BLaER1 treated with 17β-estradiol and CSF1 and Interleukin-3, amounts not matched to agents 10 nM and 100 nM (cell line): ENCODE data around the gene TMC8.

Experiments used
- H3K27ac ChIP-seq, 11 experiments: shearing (Covaris generic); formaldehyde crosslinking; 2 replicates each; pipeline ENCODE4 v1.8.1; 2022
- H3K27me3 ChIP-seq, 11 experiments: shearing (Covaris generic); formaldehyde crosslinking; 2 replicates each; pipeline ENCODE4 v1.8.1; 2022
- H3K36me3 ChIP-seq, 11 experiments: shearing (Covaris generic); formaldehyde crosslinking; 2 replicates each; pipeline ENCODE4 v1.8.1; 2022
- H3K4me1 ChIP-seq, 10 experiments: shearing (Covaris generic); formaldehyde crosslinking; 2 replicates each; pipeline ENCODE4 v1.8.1; 2022
- H3K4me2 ChIP-seq, 11 experiments: shearing (Covaris generic); formaldehyde crosslinking; 2 replicates each; pipeline ENCODE4 v1.8.1; 2022
- H3K4me3 ChIP-seq, 10 experiments: shearing (Covaris generic); formaldehyde crosslinking; 2 replicates each; pipeline ENCODE4 v1.8.1; 2022
- H3K9ac ChIP-seq, 11 experiments: shearing (Covaris generic); formaldehyde crosslinking; 2 replicates each; pipeline ENCODE4 v1.8.1; 2022
- H3K9me3 ChIP-seq, 11 experiments: shearing (Covaris generic); formaldehyde crosslinking; replicated peaks in 1 of 11; 2 replicates each; pipeline ENCODE4 v1.8.1; 2022
- H4K20me1 ChIP-seq, 11 experiments: shearing (Covaris generic); formaldehyde crosslinking; 2 replicates each; pipeline ENCODE4 v1.8.1; 2022
- Cebpa-rat ChIP-seq, 11 experiments: shearing (Covaris generic); IDR thresholded peaks; 2 replicates each; pipeline ENCODE4 v1.8.1; 2022

The TMC8 gene

DNA sequence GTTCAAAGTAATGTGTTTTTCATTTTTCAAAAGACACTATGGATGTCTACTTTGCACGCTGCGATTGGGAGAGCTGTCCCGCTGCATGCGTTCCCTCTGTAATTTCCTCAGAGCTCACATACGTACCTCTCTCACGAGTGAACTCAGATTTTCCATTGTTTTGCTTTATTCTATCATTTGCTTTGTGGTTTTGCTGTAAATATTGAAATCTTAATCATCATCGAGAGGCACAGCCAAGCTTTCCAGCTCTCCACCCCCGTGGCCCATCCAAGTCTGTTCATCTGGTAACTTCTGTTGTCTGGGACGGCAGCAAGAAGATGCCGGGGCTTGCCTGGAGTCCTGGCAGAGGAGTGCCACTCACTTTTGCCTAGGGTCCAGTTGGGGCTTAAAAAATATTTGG lies 23.1 kb upstream of the TMC8 start:
- H4K20me1 ChIP-seq: peaks cover 37 to 52% (median 45%) of the 10 kb centered on the region in 11 experiments; a peak in 21 of 22 replicates
- H3K4me1 ChIP-seq: peaks cover 0 to 26% (median 14%) of the 10 kb centered on the region in 10 experiments; a peak in 16 of 20 replicates
- H3K9me3 ChIP-seq: no peaks in the 10 kb centered on the region
- peak overlapping the region in 5 of 11 experiments; percentile 20 to 67 (median 46); a peak in 4 of 22 replicates for H3K27ac ChIP-seq
- H3K36me3 ChIP-seq: peaks cover 57 to 99% (median 71%) of the 10 kb centered on the region in 11 experiments
- H3K9ac ChIP-seq: 0 out of 22 replicates have a peak overlapping the region, but pooled peaks of 3 of the 11 experiments have one; percentile 4 to 16 (median 16)
- no peak overlapping the region for H3K4me3 ChIP-seq
- TF ChIP-seq Cebpa-rat (IDR thresholded peaks at IDR 0.05): no peak
- H3K4me2 ChIP-seq: no peak overlapping the region
- no peaks in the 10 kb centered on the region for H3K27me3 ChIP-seq

DNA sequence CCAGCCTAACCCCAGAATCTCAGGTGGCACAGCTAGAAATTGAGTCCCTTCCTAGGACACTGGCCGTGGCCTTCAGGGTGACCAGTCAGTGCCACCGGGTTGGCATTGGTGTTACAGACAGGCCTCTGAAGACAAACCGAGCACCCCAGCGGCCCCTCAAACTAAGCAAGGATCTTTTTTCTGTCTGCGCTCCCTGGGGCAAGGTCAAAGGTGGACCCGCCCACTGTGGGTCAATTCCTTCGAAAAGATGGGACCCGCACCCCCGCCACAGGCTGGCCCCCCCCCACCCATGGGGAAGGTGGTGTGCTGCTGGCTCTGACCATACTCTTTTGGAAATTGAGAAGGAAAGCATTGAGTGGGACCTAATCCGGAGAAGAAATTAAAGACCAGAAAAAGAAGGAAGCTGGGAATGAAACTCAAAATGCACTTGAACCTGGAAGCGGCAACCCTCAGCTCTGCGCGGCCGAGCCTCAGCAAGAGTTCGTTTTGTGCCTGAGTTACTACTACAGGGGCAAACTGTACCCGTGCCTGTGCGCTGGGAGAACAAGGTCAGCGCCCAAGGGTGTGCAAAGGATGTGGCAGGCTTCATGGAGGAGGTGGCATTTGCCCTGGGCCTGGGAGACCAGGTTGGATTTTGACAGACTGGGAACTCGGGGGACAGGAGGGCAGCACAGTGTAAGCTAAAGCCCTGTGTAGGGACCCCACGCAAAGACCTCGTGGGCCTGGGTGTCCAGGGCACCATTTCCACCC lies 22.4 kb upstream of the TMC8 start:
- Histone ChIP-seq H3K9ac (peak overlapping the region in 5 of 11 experiments; percentile 6 to 32 (median 16); a peak in 3 of 22 replicates), H3K4me3 (no peak overlapping the region), H4K20me1 (peaks cover 44 to 59% (median 52%) of the 10 kb centered on the region in 11 experiments), H3K4me2 (peak overlapping the region in 9 of 11 experiments; percentile 9 to 68 (median 62); a peak in 13 of 22 replicates), H3K36me3 (peaks cover 62 to 99% (median 72%) of the 10 kb centered on the region in 11 experiments), H3K9me3 (no peaks in the 10 kb centered on the region), H3K27ac (peak overlapping the region in 8 of 11 experiments; percentile 10 to 68 (median 49); a peak in 11 of 22 replicates), H3K4me1 (peaks cover 5 to 33% (median 20%) of the 10 kb centered on the region in 10 experiments), H3K27me3 (no peaks in the 10 kb centered on the region)
- no peak for TF ChIP-seq Cebpa-rat (IDR thresholded peaks at IDR 0.05)

DNA sequence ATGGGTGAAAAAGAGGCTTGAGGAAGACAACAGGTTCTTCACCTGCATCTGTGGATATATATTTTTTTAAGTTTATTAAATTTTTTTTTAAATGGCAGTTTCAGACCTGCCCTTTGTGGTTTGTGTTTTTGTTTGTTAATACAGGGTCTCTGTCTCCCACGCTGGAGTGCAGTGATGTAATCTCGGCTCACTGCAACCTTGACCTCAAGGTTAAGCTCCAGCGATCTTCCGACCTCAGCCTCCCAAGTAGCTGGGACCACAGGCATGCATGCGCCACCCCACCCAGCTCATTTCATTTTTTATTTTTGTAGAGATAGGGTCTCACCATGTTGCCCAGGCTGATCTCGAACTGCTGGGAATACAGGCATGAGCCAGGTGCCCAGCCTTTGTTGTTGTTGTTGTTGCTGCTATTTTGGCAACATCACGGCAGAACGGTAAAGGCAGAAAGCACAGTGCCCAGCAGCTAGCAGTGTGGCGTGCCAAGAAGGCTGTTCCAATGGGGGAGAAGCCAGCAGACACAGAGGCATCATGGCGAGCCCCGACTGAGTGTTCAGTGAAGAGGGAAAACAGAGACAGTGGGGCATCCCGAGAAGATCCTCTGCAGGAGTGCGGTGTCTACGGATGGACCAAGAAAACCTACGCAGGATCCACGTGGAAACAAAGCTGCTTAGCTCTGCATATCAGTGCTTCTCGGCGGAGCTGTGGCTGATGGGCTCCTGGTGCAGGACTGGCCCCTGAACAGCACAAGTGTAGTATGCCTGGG lies 21.7 kb upstream of the TMC8 start:
- Histone ChIP-seq H3K4me1 (peaks cover 12 to 41% (median 28%) of the 10 kb centered on the region in 10 experiments), H3K4me2 (peak overlapping the region in 9 of 11 experiments; percentile 9 to 68 (median 62); a peak in 16 of 22 replicates), H3K9ac (peak overlapping the region in 7 of 11 experiments; percentile 6 to 51 (median 35); a peak in 10 of 22 replicates), H3K4me3 (no peak overlapping the region), H3K27me3 (no peaks in the 10 kb centered on the region), H3K36me3 (peaks cover 62 to 99% (median 72%) of the 10 kb centered on the region in 11 experiments), H4K20me1 (peaks cover 52 to 67% (median 59%) of the 10 kb centered on the region in 11 experiments), H3K27ac (peak overlapping the region in 8 of 11 experiments; percentile 10 to 68 (median 49); a peak in 12 of 22 replicates), H3K9me3 (no peaks in the 10 kb centered on the region)
- peak in 4 of 11 experiments; percentile 28 to 69 (median 50); a peak in 5 of 22 replicates for TF ChIP-seq Cebpa-rat (IDR thresholded peaks at IDR 0.05)

DNA sequence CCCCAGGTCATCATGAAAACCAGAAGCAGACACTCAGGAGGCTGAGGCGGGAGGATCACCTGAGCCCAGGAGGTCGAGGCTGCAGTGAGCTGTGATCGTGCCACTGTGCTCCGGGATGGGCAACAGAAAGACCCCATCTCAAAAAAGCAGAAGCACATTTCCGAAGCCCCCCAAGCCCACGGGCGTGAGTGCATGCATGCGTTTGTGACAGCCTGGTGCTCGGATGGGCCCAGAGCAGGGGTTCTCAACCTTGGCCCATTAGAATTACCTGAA lies 21.1 kb upstream of the TMC8 start:
- H3K27me3 ChIP-seq: no peaks in the 10 kb centered on the region
- TF ChIP-seq Cebpa-rat (IDR thresholded peaks at IDR 0.05): no peak
- no peak overlapping the region for H3K4me3 ChIP-seq
- no peaks in the 10 kb centered on the region for H3K9me3 ChIP-seq
- H3K36me3 ChIP-seq: peaks cover 62 to 99% (median 72%) of the 10 kb centered on the region in 11 experiments
- peak overlapping the region in 8 of 11 experiments; percentile 9 to 68 (median 64); a peak in 14 of 22 replicates for H3K4me2 ChIP-seq
- peaks cover 18 to 46% (median 32%) of the 10 kb centered on the region in 10 experiments for H3K4me1 ChIP-seq
- peaks cover 57 to 72% (median 64%) of the 10 kb centered on the region in 11 experiments for H4K20me1 ChIP-seq
- peak overlapping the region in 6 of 11 experiments; percentile 6 to 51 (median 40); a peak in 8 of 22 replicates for H3K9ac ChIP-seq
- peak overlapping the region in 6 of 11 experiments; percentile 12 to 54 (median 42); a peak in 8 of 22 replicates for H3K27ac ChIP-seq

DNA sequence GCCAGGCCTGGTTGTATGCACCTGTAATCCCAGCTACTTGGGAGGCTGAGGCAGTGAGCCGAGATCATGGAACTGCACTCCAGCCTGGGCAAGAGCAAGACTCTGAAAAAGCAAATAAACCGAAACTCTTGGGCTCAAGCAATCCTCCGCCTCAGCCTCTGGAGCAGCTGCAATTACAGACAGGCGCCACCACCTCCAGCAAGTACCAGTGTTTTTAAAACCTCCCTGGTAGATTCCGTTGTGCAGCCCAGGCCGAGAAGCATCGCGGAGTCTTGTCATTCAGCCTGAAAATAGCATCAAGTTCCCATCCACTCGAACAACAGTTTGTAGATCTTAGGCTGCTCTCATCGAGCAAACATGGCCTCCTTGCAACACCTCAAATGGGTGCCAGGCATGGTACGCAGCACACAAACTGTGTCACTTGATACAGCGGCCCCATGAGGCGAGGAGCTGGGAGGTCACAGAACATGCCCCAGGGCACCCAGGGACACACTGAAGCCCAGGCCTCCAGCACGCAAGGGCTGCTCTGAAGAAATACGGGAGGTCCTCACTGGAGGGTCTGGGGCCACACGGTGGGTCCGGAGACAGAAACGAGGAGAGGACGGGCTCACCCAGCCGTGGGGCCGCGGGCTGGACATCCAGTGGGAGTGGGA lies 20.1 kb upstream of the TMC8 start:
- Histone ChIP-seq H3K4me1 (peaks cover 22 to 57% (median 35%) of the 10 kb centered on the region in 10 experiments), H3K9me3 (no peaks in the 10 kb centered on the region), H3K4me3 (no peak overlapping the region), H3K27ac (peak overlapping the region in 1 of 11 experiments; percentile 5; a peak in 1 of 22 replicates), H3K27me3 (no peaks in the 10 kb centered on the region), H3K9ac (peak overlapping the region in 5 of 11 experiments; percentile 0 to 30 (median 12); a peak in 4 of 22 replicates), H4K20me1 (peaks cover 64 to 82% (median 71%) of the 10 kb centered on the region in 11 experiments), H3K36me3 (peaks cover 64 to 98% (median 78%) of the 10 kb centered on the region in 11 experiments), H3K4me2 (no peak overlapping the region)
- TF ChIP-seq Cebpa-rat (IDR thresholded peaks at IDR 0.05): no peak

DNA sequence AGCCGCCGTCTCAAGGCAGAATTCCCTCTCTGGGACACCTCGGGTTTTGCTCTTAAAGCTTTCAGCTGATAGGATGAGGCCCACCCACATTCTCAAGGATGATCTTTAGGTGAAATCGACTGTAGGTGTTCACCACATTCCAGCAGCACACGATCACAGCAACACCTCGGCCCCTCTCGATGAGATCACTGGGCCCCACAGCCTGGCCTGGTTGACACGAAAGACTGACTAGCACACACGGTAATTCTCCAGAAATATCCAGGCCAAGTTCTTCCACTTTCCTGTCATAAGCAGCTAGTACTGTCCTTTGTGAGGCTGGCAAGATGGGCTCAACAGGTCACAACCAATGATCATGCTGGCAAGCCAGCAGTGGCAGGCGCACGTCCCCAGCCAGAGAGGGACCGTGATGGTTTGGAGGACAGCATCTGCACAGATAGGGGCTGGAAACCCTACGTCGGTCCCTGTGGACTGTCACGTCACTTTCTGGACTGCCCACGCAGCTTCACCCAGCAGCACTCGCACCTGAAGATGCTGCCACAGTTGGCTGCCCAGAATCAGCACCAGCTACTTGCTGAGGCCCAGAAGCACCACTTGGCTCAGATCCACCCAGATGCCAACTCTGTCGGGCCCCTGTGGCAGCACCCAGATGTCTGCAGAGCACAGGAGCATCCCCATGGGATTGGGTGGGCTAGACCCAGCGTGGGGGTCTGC lies 19.4 kb upstream of the TMC8 start:
- H3K27ac ChIP-seq: peak overlapping the region in 1 of 11 experiments; percentile 5; a peak in 1 of 22 replicates
- H3K9me3 ChIP-seq: no peaks in the 10 kb centered on the region
- peak overlapping the region in 3 of 11 experiments; percentile 5 to 18 (median 12); a peak in 3 of 22 replicates for H3K9ac ChIP-seq
- H3K4me3 ChIP-seq: no peak overlapping the region
- peaks cover 22 to 58% (median 35%) of the 10 kb centered on the region in 10 experiments for H3K4me1 ChIP-seq
- no peak overlapping the region for H3K4me2 ChIP-seq
- H3K36me3 ChIP-seq: peaks cover 65 to 94% (median 78%) of the 10 kb centered on the region in 11 experiments
- H4K20me1 ChIP-seq: peaks cover 64 to 89% (median 74%) of the 10 kb centered on the region in 11 experiments
- no peaks in the 10 kb centered on the region for H3K27me3 ChIP-seq
- no peak for TF ChIP-seq Cebpa-rat (IDR thresholded peaks at IDR 0.05)

DNA sequence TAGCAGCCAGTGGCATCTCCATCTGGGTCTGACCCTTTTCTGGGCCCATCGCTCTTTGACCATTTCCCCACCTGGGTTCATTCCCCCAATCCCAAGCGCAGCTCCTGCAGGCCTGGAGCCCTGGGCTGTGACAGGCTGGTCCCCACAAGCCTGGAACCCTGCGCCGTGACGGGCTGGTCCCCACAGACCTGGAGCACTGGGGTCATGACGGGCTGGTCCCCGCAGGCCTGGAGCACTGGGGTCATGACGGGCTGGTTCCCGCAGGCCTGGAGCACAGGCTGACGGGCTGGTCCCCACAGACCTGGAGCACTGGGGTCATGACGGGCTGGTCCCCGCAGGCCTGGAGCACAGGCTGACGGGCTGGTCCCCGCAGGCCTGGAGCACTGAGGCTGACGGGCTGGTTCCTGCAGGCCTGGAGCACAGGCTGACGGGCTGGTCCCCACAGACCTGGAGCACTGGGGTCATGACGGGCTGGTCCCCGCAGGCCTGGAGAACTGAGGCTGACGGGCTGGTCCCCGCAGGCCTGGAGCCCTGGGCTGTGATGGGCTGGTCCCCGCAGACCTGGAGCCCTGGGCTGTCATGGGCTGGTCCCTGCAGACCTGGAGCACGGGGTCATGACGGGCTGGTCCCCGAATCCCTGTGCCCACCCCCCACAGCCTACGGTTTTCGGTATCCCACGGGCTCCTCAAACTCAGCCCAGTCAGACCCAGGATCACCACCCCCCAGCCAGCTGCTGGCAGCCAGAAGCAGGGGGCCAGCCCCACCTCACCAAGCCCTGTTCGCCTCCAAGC lies 18.6 kb upstream of the TMC8 start:
- peaks cover 73 to 95% (median 84%) of the 10 kb centered on the region in 11 experiments for H3K36me3 ChIP-seq
- H4K20me1 ChIP-seq: peaks cover 70 to 96% (median 81%) of the 10 kb centered on the region in 11 experiments
- H3K27ac ChIP-seq: no peak overlapping the region; a peak in 1 of 22 replicates
- no peak for TF ChIP-seq Cebpa-rat (IDR thresholded peaks at IDR 0.05)
- peak overlapping the region in 3 of 11 experiments; percentile 12 to 42 (median 26); a peak in 5 of 22 replicates for H3K9ac ChIP-seq
- no peaks in the 10 kb centered on the region for H3K27me3 ChIP-seq
- no peaks in the 10 kb centered on the region for H3K9me3 ChIP-seq
- H3K4me3 ChIP-seq: no peak overlapping the region
- H3K4me2 ChIP-seq: no peak overlapping the region
- H3K4me1 ChIP-seq: peaks cover 22 to 58% (median 37%) of the 10 kb centered on the region in 10 experiments
